ENCODE results near the gene TOM1L2. TPM values are rescaled to one million over a fixed set of nuclear protein-coding genes. Genes with fewer than 3 reads are reported as not detected.

Gene TOM1L2
- total RNA-seq, 3 donors from 2014 or later: 32.3 to 39.1 (median 36.4) TPM

- no peaks in the 10 kb centered on the region for H3K27me3 ChIP-seq
- intact Hi-C loops (cut with DNase I; ENCODE audit: low total_unique reads): loop anchor here (10.0 kb wide), 1 partner anchor 369 kb away; no protein-coding TSS in a partner anchor
- peaks cover 12 to 55% of the 10 kb centered on the region in 2 donors for H3K4me1 ChIP-seq
- no peaks in the 10 kb centered on the region for H3K9me3 ChIP-seq
- H3K36me3 ChIP-seq: no peaks in the 10 kb centered on the region
- DNase-seq (ENCODE audit: low spot score in 2 of 2): no peak
- no peak for TF ChIP-seq POLR2AphosphoS5 (IDR thresholded peaks at IDR 0.05)
- no peak for TF ChIP-seq CTCF (IDR thresholded peaks at IDR 0.05)
- no peak for TF ChIP-seq POLR2A (IDR thresholded peaks at IDR 0.05)
- H3K27ac ChIP-seq: peak overlapping the region; percentile 99 to 100
- H3K4me3 ChIP-seq: peak overlapping the region; percentile 77 to 98 (median 93)
These were observed 136.6 kb downstream of the TOM1L2 start for GRCh38 chr17:17835415-17836249.

- intact Hi-C loops (cut with DNase I; ENCODE audit: low total_unique reads): loop anchor here (10.0 kb wide), 1 partner anchor 370 kb away; no protein-coding TSS in a partner anchor
- H3K4me3 ChIP-seq: peak overlapping the region in 1 of 3 donors; percentile 98
- TF ChIP-seq CTCF (IDR thresholded peaks at IDR 0.05): no peak
- TF ChIP-seq POLR2A (IDR thresholded peaks at IDR 0.05): no peak
- TF ChIP-seq POLR2AphosphoS5 (IDR thresholded peaks at IDR 0.05): no peak
- no peaks in the 10 kb centered on the region for H3K27me3 ChIP-seq
- no peaks in the 10 kb centered on the region for H3K36me3 ChIP-seq
- H3K4me1 ChIP-seq: peaks cover 12 to 57% of the 10 kb centered on the region in 2 donors
- no peak for DNase-seq (ENCODE audit: low spot score in 2 of 2)
- no peaks in the 10 kb centered on the region for H3K9me3 ChIP-seq
- peak overlapping the region; percentile 99 to 100 for H3K27ac ChIP-seq
These were observed 137.2 kb downstream of the TOM1L2 start for GRCh38 chr17:17834974-17835373.

- TF ChIP-seq POLR2AphosphoS5 (IDR thresholded peaks at IDR 0.05) (no peak), CTCF (IDR thresholded peaks at IDR 0.05) (no peak), POLR2A (IDR thresholded peaks at IDR 0.05) (no peak)
- DNase-seq (ENCODE audit: low spot score in 2 of 2): no peak
- H3K27me3 ChIP-seq: no peaks in the 10 kb centered on the region
- no peaks in the 10 kb centered on the region for H3K36me3 ChIP-seq
- H3K4me1 ChIP-seq: peaks cover 12 to 52% of the 10 kb centered on the region in 2 donors
- intact Hi-C loops (cut with DNase I; ENCODE audit: low total_unique reads): loop anchor here (10.0 kb wide), 1 partner anchor 371 kb away; no protein-coding TSS in a partner anchor
- peak overlapping the region in 1 of 2 donors; percentile 100 for H3K27ac ChIP-seq
- no peaks in the 10 kb centered on the region for H3K9me3 ChIP-seq
- H3K4me3 ChIP-seq: no peak overlapping the region
These were observed 138.4 kb downstream of the TOM1L2 start for GRCh38 chr17:17833658-17834357.

- Histone ChIP-seq H3K27ac (peak overlapping the region; percentile 84 to 92), H3K36me3 (no peaks in the 10 kb centered on the region), H3K27me3 (no peaks in the 10 kb centered on the region), H3K4me3 (no peak overlapping the region), H3K9me3 (no peaks in the 10 kb centered on the region), H3K4me1 (peaks cover 3 to 45% of the 10 kb centered on the region in 2 donors)
- no peak for TF ChIP-seq POLR2A (IDR thresholded peaks at IDR 0.05)
- TF ChIP-seq POLR2AphosphoS5 (IDR thresholded peaks at IDR 0.05): no peak
- no peak for TF ChIP-seq CTCF (IDR thresholded peaks at IDR 0.05)
- intact Hi-C loops (cut with DNase I; ENCODE audit: low total_unique reads): loop anchor here (10.0 kb wide), 1 partner anchor 373 kb away; no protein-coding TSS in a partner anchor
- no peak for DNase-seq (ENCODE audit: low spot score in 2 of 2)
These were observed 140.2 kb downstream of the TOM1L2 start for GRCh38 chr17:17832032-17832363.

Measured in breast epithelium (tissue), 4 donors.